HepG2 (cell line): ENCODE measurements around the gene IFIT1. TPM values are rescaled to one million over a fixed set of nuclear protein-coding genes. Genes with fewer than 3 reads are reported as not detected.

Experiments used
- CCAR2 ChIP-seq: fragments of 200-400 bp; formaldehyde crosslinking; optimal IDR thresholded peaks from 2 replicates; pipeline ENCODE3; 2018; ENCODE audit warnings: low read depth, mild to moderate bottlenecking, low read length, moderate library complexity
- CTCF ChIP-seq: sonication (generic); formaldehyde crosslinking; IDR thresholded peaks from 2 replicates; pipeline ENCODE4 v1.5.0; 2020; ENCODE audit warnings: mild to moderate bottlenecking, missing genetic modification reagents, moderate library complexity
- HOXA5 ChIP-seq: sonication (generic); formaldehyde crosslinking; IDR thresholded peaks from 2 replicates; pipeline ENCODE4 v1.4.0; 2020; ENCODE audit warnings: missing genetic modification reagents
- ISX ChIP-seq: sonication (generic); formaldehyde crosslinking; conservative IDR thresholded peaks from 2 replicates; pipeline ENCODE4 v1.5.0; 2020; ENCODE audit warnings: missing genetic modification reagents
- KAT7 ChIP-seq: IDR thresholded peaks from 2 replicates; pipeline ENCODE4 v1.6.1; 2018; ENCODE audit warnings: borderline replicate concordance, missing compliant biosample characterization
- NFAT5 ChIP-seq: sonication (generic); formaldehyde crosslinking; IDR thresholded peaks from 2 replicates; pipeline ENCODE4 v1.4.0; 2020; ENCODE audit warnings: missing genetic modification reagents
- PHF8 ChIP-seq: sonication (generic); formaldehyde crosslinking; IDR thresholded peaks from 2 replicates; pipeline ENCODE4 v1.5.0; 2020; ENCODE audit warnings: missing genetic modification reagents
- SSRP1 ChIP-seq: IDR thresholded peaks from 2 replicates; pipeline ENCODE4 v1.6.1; 2016; ENCODE audit warnings: control low read depth
- ZBTB10 ChIP-seq: sonication (generic); formaldehyde crosslinking; IDR thresholded peaks from 2 replicates; pipeline ENCODE4 v1.4.0; 2020; ENCODE audit warnings: missing genetic modification reagents, borderline replicate concordance
- ZBTB43 ChIP-seq: sonication (generic); formaldehyde crosslinking; conservative IDR thresholded peaks from 2 replicates; pipeline ENCODE4 v1.4.0; 2020; ENCODE audit warnings: missing genetic modification reagents
- ZNF546 ChIP-seq: sonication (generic); formaldehyde crosslinking; conservative IDR thresholded peaks from 2 replicates; pipeline ENCODE4 v1.8.1; 2023; ENCODE audit warnings: mild to moderate bottlenecking, missing genetic modification reagents
- ZNF883 ChIP-seq: sonication (generic); formaldehyde crosslinking; IDR thresholded peaks from 2 replicates; pipeline ENCODE4 v1.5.1; 2020; ENCODE audit warnings: mild to moderate bottlenecking, missing genetic modification reagents; ENCODE audit errors: not compliant biosample characterization
- polyA plus RNA-seq, 8 experiments: library from polyadenylated mRNA; depleted of rRNA in 3 of 8; stranded (reverse) in 7 of 8; unstranded in 1 of 8; fragments of >200 nt; fragmentation: Illumina TruSeq in 4 of 8; extraction: Trizol in 4 of 8; gene quantifications; 2 replicates each; pipeline versions ENCODE4 v1.2.1 to v1.2.3, GENCODE V29; 2011 to 2016; ENCODE audit warnings: low read depth in 4 of 8, missing spikeins in 1 of 8, mixed read lengths in 1 of 8; ENCODE audit not compliant: insufficient read depth in 1 of 8
- total RNA-seq, 5 experiments: library from RNA; depleted of rRNA; stranded (reverse); fragments of >200 nt; fragmentation: Illumina TruSeq; extraction: Trizol; gene quantifications; 2 replicates each; pipeline ENCODE4 v1.2.3, GENCODE V29; 2016; ENCODE audit warnings: low read depth in 1 of 5

The IFIT1 gene
- total and polyA plus RNA-seq, 2 of the 13 experiments (the other 11 are each of a cell fraction or from before 2014, with no cell fraction given) = 1.5 to 5.5 TPM

- TF ChIP-seq PHF8 (peak; percentile 90; the same call in 1 of the 2 replicates), SSRP1 (CRISPR knock-in tag) (no peak), NFAT5 (CRISPR knock-in tag) (0 out of 2 replicates have a peak, but pooled peaks have one; percentile 9), ZBTB10 (CRISPR knock-in tag) (no peak), ZNF883 (CRISPR knock-in tag) (peak; percentile 70), ISX (CRISPR knock-in tag) (peak; percentile 65; the same call in 1 of the 2 replicates), CCAR2 (no peak), CTCF (CRISPR knock-in tag) (peak; percentile 22; the same call in 1 of the 2 replicates), ZBTB43 (0 out of 2 replicates have a peak, but pooled peaks have one; percentile 33), KAT7 (CRISPR knock-in tag) (0 out of 2 replicates have a peak, but pooled peaks have one; percentile 35), ZNF546 (CRISPR knock-in tag) (peak; percentile 74; the same call in 1 of the 2 replicates), HOXA5 (CRISPR knock-in tag) (no peak; the same call in 1 of the 2 replicates)
These were observed 21.9 kb downstream of the IFIT1 start, which contains the start of gene IFIT5 (continued) for GRCh38 chr10:89414146-89414878.
